Measurements from ENCODE around the gene NKPD1. TPM values are rescaled to one million over a fixed set of nuclear protein-coding genes. Genes with fewer than 3 reads are reported as not detected.

The NKPD1 gene
- total and polyA plus RNA-seq, 9 donors = 0.11 to 0.57 (median 0.20) TPM; not detected in 1

GRCh38 chr19:45186509-45187334, 25.9 kb upstream of the NKPD1 start:
- intact Hi-C loops (cut with DNase I) = no loop called here
- H3K27me3 ChIP-seq = no peaks in the 10 kb centered on the region
- H3K4me1 ChIP-seq (ENCODE audit: insufficient read depth) = no peaks in the 10 kb centered on the region
- H3K27ac ChIP-seq = no peak overlapping the region
- no peaks in the 10 kb centered on the region for H3K9me3 ChIP-seq
- no peak overlapping the region for H3K4me3 ChIP-seq
- H3K36me3 ChIP-seq = no peaks in the 10 kb centered on the region
- no peak for DNase-seq
- 81 to 90% (median 89%) methylated on average over 12 of the region's 12 CpGs for WGBS, 3 donors
- TF ChIP-seq, protein P1, sequence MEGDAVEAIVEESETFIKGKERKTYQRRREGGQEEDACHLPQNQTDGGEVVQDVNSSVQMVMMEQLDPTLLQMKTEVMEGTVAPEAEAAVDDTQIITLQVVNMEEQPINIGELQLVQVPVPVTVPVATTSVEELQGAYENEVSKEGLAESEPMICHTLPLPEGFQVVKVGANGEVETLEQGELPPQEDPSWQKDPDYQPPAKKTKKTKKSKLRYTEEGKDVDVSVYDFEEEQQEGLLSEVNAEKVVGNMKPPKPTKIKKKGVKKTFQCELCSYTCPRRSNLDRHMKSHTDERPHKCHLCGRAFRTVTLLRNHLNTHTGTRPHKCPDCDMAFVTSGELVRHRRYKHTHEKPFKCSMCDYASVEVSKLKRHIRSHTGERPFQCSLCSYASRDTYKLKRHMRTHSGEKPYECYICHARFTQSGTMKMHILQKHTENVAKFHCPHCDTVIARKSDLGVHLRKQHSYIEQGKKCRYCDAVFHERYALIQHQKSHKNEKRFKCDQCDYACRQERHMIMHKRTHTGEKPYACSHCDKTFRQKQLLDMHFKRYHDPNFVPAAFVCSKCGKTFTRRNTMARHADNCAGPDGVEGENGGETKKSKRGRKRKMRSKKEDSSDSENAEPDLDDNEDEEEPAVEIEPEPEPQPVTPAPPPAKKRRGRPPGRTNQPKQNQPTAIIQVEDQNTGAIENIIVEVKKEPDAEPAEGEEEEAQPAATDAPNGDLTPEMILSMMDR (IDR thresholded peaks at IDR 0.05) = no peak
- no peak for TF ChIP-seq POLR2A (IDR thresholded peaks at IDR 0.05)
- TF ChIP-seq EP300 (IDR thresholded peaks at IDR 0.05) = no peak

- H3K4me3 ChIP-seq = no peak overlapping the region
- intact Hi-C loops (cut with DNase I) = no loop called here
- no peak for DNase-seq
These were observed 23.3 kb upstream of the NKPD1 start for GRCh38 chr19:45184115-45184514.

DNA sequence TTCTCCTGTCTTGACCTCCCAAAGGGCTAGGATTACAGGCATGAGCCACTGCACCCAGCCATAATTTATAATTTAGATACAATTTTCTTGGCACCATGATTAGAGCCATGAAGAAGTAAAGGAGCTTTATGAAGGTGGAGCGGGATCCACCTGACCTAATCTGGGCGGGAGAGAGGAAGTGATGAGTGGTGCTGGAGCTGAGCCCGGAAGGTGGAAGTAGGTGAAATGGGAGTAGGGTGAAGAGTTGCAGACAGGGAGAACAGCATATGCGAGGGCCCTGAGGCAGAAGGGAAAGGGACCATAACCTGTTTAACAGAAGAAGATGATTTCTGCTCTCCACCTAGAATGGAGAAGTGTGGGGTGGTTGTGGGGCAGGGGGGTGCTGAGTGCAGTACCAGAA, 22.0 kb upstream of the NKPD1 start:
- Histone ChIP-seq H3K36me3 (no peaks in the 10 kb centered on the region), H3K9me3 (no peaks in the 10 kb centered on the region), H3K4me3 (no peak overlapping the region), H3K27ac (no peak overlapping the region), H3K27me3 (no peaks in the 10 kb centered on the region), H3K4me1 (ENCODE audit: insufficient read depth) (peaks cover 2% of the 10 kb centered on the region)
- intact Hi-C loops (cut with DNase I) = no loop called here
- no peak for DNase-seq
- TF ChIP-seq, protein P1 (IDR thresholded peaks at IDR 0.05) = no peak
- TF ChIP-seq EP300 (IDR thresholded peaks at IDR 0.05) (no peak), POLR2A (IDR thresholded peaks at IDR 0.05) (no peak)
- 90 to 91% (median 91%) methylated on average over 4 of the region's 4 CpGs for WGBS, 3 donors

More at GRCh38 chr19:45184115-45184514, 23.3 kb upstream of the NKPD1 start:
- Histone ChIP-seq H3K27ac (no peak overlapping the region), H3K9me3 (no peaks in the 10 kb centered on the region), H3K36me3 (no peaks in the 10 kb centered on the region), H3K27me3 (no peaks in the 10 kb centered on the region), H3K4me1 (ENCODE audit: insufficient read depth) (peaks cover 2% of the 10 kb centered on the region)
- no peak for TF ChIP-seq POLR2A (IDR thresholded peaks at IDR 0.05)
- TF ChIP-seq, protein P1 (IDR thresholded peaks at IDR 0.05) = no peak
- no peak for TF ChIP-seq EP300 (IDR thresholded peaks at IDR 0.05)
- 91 to 94% (median 94%) methylated on average over 5 of the region's 5 CpGs for WGBS, 3 donors

- peaks cover 7% of the 10 kb centered on the region for H3K4me1 ChIP-seq (ENCODE audit: insufficient read depth)
- TF ChIP-seq POLR2A (IDR thresholded peaks at IDR 0.05) (no peak), EP300 (IDR thresholded peaks at IDR 0.05) (no peak)
- TF ChIP-seq, protein P1 (IDR thresholded peaks at IDR 0.05) = no peak
- no peak overlapping the region for H3K4me3 ChIP-seq
- no peaks in the 10 kb centered on the region for H3K36me3 ChIP-seq
- no peak overlapping the region for H3K27ac ChIP-seq
- no peaks in the 10 kb centered on the region for H3K9me3 ChIP-seq
- no peak for DNase-seq
- H3K27me3 ChIP-seq = no peaks in the 10 kb centered on the region
- intact Hi-C loops (cut with DNase I) = no loop called here
- 73 to 80% (median 77%) methylated on average over 7 of the region's 7 CpGs for WGBS, 3 donors
These were observed 20.2 kb upstream of the NKPD1 start for GRCh38 chr19:45180936-45181335.
